GM21390 (cell line): Measurements from ENCODE around the gene CRBN.

Experiments
- ATAC-seq: cut with Tn5 transposase; IDR thresholded peaks from one replicate; pipeline ENCODE4 v1.9.1; 2021; ENCODE audit not compliant: unreplicated experiment

The CRBN gene

GRCh38 chr3:3172627-3173026, 6.9 kb downstream of the CRBN start:
- no peak for ATAC-seq

- no peak for ATAC-seq
Observed at GRCh38 chr3:3170998-3171397, 8.5 kb downstream of the CRBN start.

DNA sequence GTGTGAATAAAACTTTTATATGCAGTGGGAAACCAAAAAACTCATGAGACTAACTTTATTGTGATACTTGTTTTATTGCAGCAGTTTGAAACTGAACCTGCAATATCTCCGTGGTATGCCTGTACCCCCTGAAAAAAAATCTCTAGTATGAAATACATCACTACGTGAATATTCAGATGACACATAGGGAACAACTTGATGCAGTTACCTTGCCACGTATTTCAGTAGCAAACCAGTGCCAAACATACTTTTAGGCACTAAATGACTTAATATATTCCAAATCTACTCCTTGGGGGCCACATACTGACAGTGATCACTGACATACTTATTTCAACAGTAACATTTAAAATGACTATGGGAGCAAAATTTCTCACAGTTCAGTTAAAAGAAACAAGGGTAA, 13.8 kb downstream of the CRBN start:
- no peak for ATAC-seq

DNA sequence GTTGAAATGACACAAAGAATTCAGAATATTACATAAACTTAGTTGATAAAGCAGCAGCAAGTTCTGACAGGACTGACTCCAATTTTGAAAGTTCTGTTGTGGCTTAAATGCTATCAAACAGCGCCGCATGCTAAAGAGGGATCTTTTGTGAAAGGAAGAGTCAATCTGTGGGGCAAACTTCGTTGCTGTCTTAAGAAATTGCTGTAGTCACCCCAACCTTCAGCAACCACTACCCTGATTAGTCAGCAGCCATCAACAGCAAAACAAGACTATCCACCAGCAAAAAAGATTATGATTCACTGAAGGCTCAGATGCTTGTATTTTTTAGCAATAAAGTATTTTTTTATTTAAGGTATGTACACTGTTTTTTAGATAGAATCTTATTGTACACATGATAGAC, 14.2 kb downstream of the CRBN start:
- no peak for ATAC-seq

DNA sequence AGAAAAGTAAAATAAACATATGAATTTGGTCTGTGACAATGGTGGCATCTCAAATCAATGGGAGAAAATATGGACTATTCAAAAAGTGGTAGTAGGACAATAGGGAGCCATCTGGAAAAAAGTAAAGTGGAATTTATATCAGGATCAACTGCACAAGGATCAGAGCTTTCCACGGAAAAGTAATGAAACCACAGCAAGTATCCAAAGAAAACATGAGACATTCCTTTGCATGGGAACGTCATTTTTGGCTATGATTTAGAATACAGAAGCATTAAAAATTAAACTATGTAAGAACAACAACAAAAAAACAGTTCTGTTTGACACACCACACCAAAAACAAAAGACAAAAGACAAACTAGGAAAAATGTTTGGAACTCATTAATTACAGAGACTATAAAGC, 18.7 kb downstream of the CRBN start:
- no peak for ATAC-seq

- no peak for ATAC-seq
Observed at GRCh38 chr3:3157484-3157883, 22.0 kb downstream of the CRBN start.

- ATAC-seq = no peak
Observed at GRCh38 chr3:3154879-3155610, 24.4 kb downstream of the CRBN start.

- ATAC-seq = no peak
Observed at GRCh38 chr3:3151513-3151912, 28.0 kb downstream of the CRBN start.

GRCh38 chr3:3149560-3149959, 29.9 kb downstream of the CRBN start:
- no peak for ATAC-seq

- no peak for ATAC-seq
Observed at GRCh38 chr3:3145831-3146230, 33.7 kb downstream of the CRBN start.

- ATAC-seq = no peak
Observed at GRCh38 chr3:3141939-3142338, 37.6 kb downstream of the CRBN start.

DNA sequence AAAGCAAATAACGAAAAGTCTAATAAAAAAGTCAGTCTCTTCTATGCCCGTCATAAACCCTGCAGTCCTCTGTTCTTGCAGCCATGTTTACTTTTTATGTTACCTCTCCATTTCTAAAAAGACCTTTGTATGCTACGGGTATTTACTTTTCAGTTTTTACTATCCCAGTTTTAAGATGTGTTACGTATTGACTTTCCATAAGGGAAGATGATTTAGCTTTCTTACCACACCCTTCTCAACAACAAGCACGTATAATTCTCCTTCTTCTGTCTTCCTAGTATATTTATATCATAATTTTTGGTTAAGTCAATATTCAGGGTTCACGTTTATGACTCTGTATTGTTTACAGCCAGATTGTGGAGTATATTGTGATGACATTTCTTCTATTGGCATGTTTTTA, 42.0 kb downstream of the CRBN start:
- ATAC-seq = no peak

DNA sequence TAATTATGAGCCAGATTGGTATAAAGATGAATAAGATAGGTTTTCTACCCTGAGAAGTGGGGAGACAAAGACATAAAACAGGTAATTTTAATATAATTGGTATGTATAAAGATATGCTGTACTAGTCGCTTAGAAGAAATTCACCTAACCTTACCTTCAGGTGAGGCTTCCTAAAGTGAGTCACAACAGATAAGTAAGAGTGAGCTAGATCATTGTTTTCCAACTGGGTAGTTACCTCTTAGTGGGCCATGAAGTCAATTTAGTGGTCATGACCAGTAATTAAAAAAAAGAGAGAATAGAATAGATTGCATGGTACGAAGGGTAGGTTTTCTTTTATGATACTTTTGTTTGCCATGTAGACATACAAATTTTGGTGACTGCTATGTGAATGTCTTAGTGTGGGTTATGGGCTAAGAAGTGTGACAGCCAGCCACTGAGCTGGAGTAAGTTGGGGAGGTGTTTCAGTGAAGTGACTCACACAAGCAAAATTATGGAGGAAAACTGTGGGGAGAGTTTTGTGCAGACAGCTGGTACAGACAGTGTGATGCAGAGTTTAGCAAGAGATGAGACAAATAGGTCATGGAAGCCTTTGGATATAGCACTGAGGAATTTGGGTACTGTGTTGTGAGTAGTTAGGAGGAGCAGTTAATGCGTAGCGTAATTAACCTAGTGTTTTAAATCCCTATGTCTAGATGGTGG, 44.6 kb downstream of the CRBN start:
- ATAC-seq = no peak

DNA sequence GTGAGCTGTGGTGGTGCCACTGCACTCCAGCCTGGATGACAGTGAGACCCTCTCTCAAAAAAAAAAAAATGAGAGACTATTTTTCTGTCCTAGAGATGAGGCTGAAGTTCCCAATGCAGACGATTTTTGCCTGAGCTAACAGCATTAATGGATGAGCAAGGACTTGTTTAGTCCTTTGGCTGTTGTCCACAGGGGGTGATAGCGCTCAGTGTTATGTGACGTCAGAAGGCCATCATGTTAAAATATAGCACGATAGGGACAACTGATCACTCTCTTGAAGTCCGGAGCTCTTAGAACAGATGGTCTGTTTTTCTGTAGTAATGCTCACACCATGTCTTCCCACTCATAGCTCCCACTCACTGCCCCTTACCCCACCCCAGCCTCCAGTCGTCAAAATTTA, 46.0 kb downstream of the CRBN start:
- ATAC-seq = no peak

GRCh38 chr3:3129579-3129978, 49.9 kb downstream of the CRBN start:
- no peak for ATAC-seq

- no peak for ATAC-seq
Observed at GRCh38 chr3:3127432-3128010, 52.0 kb downstream of the CRBN start.

GRCh38 chr3:3126477-3127431, 52.7 kb downstream of the CRBN start, which contains the start of gene TRNT1:
TRNT1 (plus strand) TSS chr3:3126940; CDS start chr3:3129041, 2,101 bp downstream.
- peak; percentile 95 for ATAC-seq

DNA sequence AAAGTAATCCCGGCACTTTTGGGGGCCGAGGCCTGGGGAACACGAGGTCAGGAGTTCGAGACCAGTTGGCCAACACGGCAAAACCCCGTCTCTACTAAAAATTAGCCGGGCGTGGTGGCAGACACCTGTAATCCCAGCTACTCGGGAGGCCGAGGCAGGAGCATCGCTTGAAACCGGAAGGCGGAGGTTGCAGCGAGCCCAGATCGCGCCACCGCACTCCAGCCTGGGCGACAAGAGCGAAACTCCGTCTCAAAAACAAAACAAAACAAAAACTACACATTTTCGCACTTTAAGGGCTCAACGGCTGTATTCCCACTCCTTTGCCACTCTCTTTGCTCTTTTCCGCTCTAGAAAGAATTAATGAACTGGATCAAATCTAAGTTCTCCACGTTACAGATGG, 53.5 kb downstream of the CRBN start:
- ATAC-seq = no peak

- no peak for ATAC-seq
Observed at GRCh38 chr3:3119393-3119851, 60.1 kb downstream of the CRBN start.

DNA sequence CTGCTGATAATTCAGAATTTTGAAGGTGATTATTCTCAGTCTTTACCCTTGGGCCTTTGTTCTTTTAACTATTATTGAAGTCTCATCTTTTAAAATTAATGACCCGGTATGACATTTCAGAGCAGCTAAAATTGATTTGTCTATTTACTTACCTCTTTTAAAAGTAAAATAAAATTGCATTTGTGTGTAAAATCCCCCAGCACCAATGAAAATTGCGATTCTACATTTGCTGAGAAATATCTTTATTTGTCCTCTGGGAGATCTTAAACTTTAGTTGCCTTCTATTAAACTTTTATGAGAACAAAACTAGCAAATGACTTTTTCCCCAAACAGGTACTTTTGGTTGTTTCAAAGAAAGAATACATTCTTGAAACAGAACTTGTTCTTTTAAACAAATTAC, 61.8 kb downstream of the CRBN start:
- no peak for ATAC-seq
